A673 (cell line): ENCODE measurements around the gene TBL2. TPM values are rescaled to one million over a fixed set of nuclear protein-coding genes. Genes with fewer than 3 reads are reported as not detected.
A peak's percentile ranks its signal among the peaks of the same experiment; 100 is the strongest.

Experiments used
- BruUV-seq: library from RNA; stranded (reverse); fragments of 400-500 nt; replicated peaks from 2 replicates; lab custom pipeline; 2021; lab: Mats Ljungman, UMichigan
- CTCF ChIA-PET: fragments of 300-600 bp; sonication (Branson Sonifier 250); formaldehyde crosslinking; loops from one replicate; lab custom pipeline; 2022; ENCODE audit warnings: antibody characterized with exemption; lab: Charles Lee
- POLR2A ChIA-PET: fragments of 300-600 bp; sonication (Branson Sonifier 250); formaldehyde crosslinking; loops from one replicate; lab custom pipeline; 2022; ENCODE audit warnings: antibody characterized with exemption; ENCODE audit not compliant: low non-redundant PET; lab: Charles Lee
- DNase-seq: peaks from one replicate; pipeline ENCODE4 v3.0.0-alpha.2; 2015; ENCODE audit warnings: low spot score
- H3K27ac ChIP-seq: fragments of 200-600 bp; sonication (generic); 2 replicates; pipeline ENCODE4 v1.5.1; 2016; ENCODE audit warnings: mixed run types, low read depth, mild to moderate bottlenecking, mixed read lengths, antibody characterized with exemption, low read length; ENCODE audit not compliant: poor library complexity, severe bottlenecking
- H3K27me3 ChIP-seq: fragments of 200-600 bp; sonication (generic); replicated peaks from 2 replicates; pipeline ENCODE4 v1.6.1; 2017; ENCODE audit warnings: mixed run types, low read depth, mild to moderate bottlenecking, mixed read lengths, antibody characterized with exemption, low read length; ENCODE audit not compliant: insufficient read depth, poor library complexity
- H3K36me3 ChIP-seq: fragments of 200-600 bp; sonication (generic); 2 replicates; pipeline ENCODE4 v1.6.1; 2016; ENCODE audit warnings: mixed run types, mild to moderate bottlenecking, mixed read lengths, antibody characterized with exemption, low read length; ENCODE audit not compliant: insufficient read depth, poor library complexity, severe bottlenecking
- H3K4me1 ChIP-seq: fragments of 200-600 bp; sonication (generic); 2 replicates; pipeline ENCODE4 v1.6.1; 2017; ENCODE audit warnings: mixed run types, mild to moderate bottlenecking, mixed read lengths, antibody characterized with exemption, low read length; ENCODE audit not compliant: insufficient read depth, poor library complexity, severe bottlenecking
- H3K4me3 ChIP-seq: fragments of 200-600 bp; sonication (generic); 2 replicates; pipeline ENCODE4 v1.5.1; 2016; ENCODE audit warnings: low read depth, mixed run types, mild to moderate bottlenecking, mixed read lengths, low read length; ENCODE audit not compliant: poor library complexity, severe bottlenecking
- H3K9me3 ChIP-seq: fragments of 200-600 bp; sonication (generic); 2 replicates; pipeline ENCODE4 v1.6.1; 2016; ENCODE audit warnings: mixed run types, low read depth, mild to moderate bottlenecking, mixed read lengths, antibody characterized with exemption, low read length; ENCODE audit not compliant: poor library complexity, severe bottlenecking
- CTCF ChIP-seq: fragments of 300-800, 200-600 bp; sonication (generic); conservative IDR thresholded peaks from 2 replicates; pipeline ENCODE4 v1.5.1; 2017; ENCODE audit warnings: low read depth, mild to moderate bottlenecking, antibody characterized with exemption, low read length, moderate library complexity, mixed read lengths
- EZH2 ChIP-seq: fragments of 200-600 bp; sonication (generic); IDR thresholded peaks from 2 replicates; pipeline ENCODE4 v1.6.1; 2017; ENCODE audit warnings: borderline replicate concordance, low read depth, mild to moderate bottlenecking, mixed read lengths, antibody characterized with exemption, low read length; ENCODE audit not compliant: poor library complexity, severe bottlenecking
- intact Hi-C: fragments of 100-400 bp; cut with micrococcal nuclease; formaldehyde crosslinking; loops from one replicate; pipeline ENCODE4 v1.10.0; 2022; ENCODE audit not compliant: unreplicated experiment
- total RNA-seq: library from RNA; stranded (reverse); gene quantifications from 2 replicates; pipeline ENCODE4 v1.2.3, GENCODE V29; 2021

Gene TBL2
- total RNA-seq, 1 experiment from 2014 or later, result 51.9 TPM

- Histone ChIP-seq H3K27me3 (no peaks in the 10 kb centered on the region), H3K9me3 (no peaks in the 10 kb centered on the region)
- intact Hi-C loops, result loop anchor here (5.0 kb wide), 1 partner anchor 43 kb away; the partner anchor contains the start of gene VPS37D
These were observed 46.3 kb upstream of the TBL2 start for GRCh38 chr7:73624669-73625001.

GRCh38 chr7:73623798-73624668, 45.7 kb upstream of the TBL2 start, which contains the start of gene MLXIPL:
TSS of gene MLXIPL (minus strand) at chr7:73624522. CDS start at chr7:73624492, 30 bp downstream.
- CTCF ChIA-PET, result interaction anchor here (0.7 to 1.2 kb wide), 2 partner anchors 17 to 101 kb away, joined by 3 to 5 read pairs; no protein-coding TSS in a partner anchor

More at GRCh38 chr7:73624669-73625001, 46.3 kb upstream of the TBL2 start:
- no TSS peak for BruUV-seq
- ChIA-PET POLR2A (interaction anchor here (0.5 to 0.6 kb wide), 2 partner anchors 34 to 46 kb away, joined by 4 to 11 read pairs; partner anchors contain the start of gene TBL2), CTCF (interaction anchor here (0.7 to 1.2 kb wide), 2 partner anchors 18 to 101 kb away, joined by 3 to 5 read pairs; no protein-coding TSS in a partner anchor)
- peaks cover 15% of the 10 kb centered on the region for H3K4me1 ChIP-seq
- no peak overlapping the region for H3K27ac ChIP-seq
- DNase-seq, result no peak
- H3K36me3 ChIP-seq, result no peaks in the 10 kb centered on the region
- TF ChIP-seq EZH2, result no peak
- TF ChIP-seq CTCF, result no peak
- H3K4me3 ChIP-seq, result peak overlapping the region; percentile 77

More at GRCh38 chr7:73623798-73624668, 45.7 kb upstream of the TBL2 start, which contains the start of gene MLXIPL:
- H3K36me3 ChIP-seq, result no peaks in the 10 kb centered on the region
- TF ChIP-seq EZH2 (no peak), CTCF (no peak)
- intact Hi-C loops, result loop anchor here (5.0 kb wide), 1 partner anchor 43 kb away; the partner anchor contains the start of gene VPS37D
- H3K4me1 ChIP-seq, result peaks cover 15% of the 10 kb centered on the region
- H3K27me3 ChIP-seq, result no peaks in the 10 kb centered on the region
- no TSS peak for BruUV-seq
- POLR2A ChIA-PET, result interaction anchor here (0.5 to 0.6 kb wide), 2 partner anchors 35 to 46 kb away, joined by 4 to 11 read pairs; partner anchors contain the start of gene TBL2
- H3K4me3 ChIP-seq, result peak within 1 kb of the TSS; percentile 77
- peak within 1 kb of the TSS; percentile 23 for H3K27ac ChIP-seq
- H3K9me3 ChIP-seq, result no peaks in the 10 kb centered on the region
- DNase-seq, result peak; percentile 88
